Measurements from ENCODE around the gene PGA5.
"Not testable (repeated sequence)": the region's sequence is repeated elsewhere in the genome, so short reads cannot be mapped to it uniquely, and the experiment has no call there.

The PGA5 gene

DNA sequence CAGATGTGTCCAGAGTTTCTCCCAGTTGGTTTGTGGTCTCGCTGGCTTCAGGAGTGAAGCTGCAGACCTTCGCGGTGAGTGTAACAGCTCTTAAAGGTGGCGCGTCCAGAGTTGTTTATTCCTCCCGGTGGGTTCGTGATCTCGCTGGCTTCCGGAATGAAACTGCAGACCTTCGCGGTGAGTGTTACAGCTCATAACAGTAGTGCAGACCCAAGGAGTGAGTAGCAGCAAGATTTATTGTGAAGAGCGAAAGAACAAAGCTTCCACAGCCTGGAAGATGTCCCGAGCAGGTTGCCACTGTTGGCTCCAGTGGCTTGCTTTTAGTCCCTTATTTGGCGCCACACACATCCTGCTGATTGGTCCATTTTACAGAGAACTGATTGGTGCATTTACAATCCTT, 39.5 kb upstream of the PGA5 start:
- no peak overlapping the region for H3K4me3 ChIP-seq (ENCODE audit: low read length)
- TF ChIP-seq, protein P1, sequence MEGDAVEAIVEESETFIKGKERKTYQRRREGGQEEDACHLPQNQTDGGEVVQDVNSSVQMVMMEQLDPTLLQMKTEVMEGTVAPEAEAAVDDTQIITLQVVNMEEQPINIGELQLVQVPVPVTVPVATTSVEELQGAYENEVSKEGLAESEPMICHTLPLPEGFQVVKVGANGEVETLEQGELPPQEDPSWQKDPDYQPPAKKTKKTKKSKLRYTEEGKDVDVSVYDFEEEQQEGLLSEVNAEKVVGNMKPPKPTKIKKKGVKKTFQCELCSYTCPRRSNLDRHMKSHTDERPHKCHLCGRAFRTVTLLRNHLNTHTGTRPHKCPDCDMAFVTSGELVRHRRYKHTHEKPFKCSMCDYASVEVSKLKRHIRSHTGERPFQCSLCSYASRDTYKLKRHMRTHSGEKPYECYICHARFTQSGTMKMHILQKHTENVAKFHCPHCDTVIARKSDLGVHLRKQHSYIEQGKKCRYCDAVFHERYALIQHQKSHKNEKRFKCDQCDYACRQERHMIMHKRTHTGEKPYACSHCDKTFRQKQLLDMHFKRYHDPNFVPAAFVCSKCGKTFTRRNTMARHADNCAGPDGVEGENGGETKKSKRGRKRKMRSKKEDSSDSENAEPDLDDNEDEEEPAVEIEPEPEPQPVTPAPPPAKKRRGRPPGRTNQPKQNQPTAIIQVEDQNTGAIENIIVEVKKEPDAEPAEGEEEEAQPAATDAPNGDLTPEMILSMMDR (IDR thresholded peaks at IDR 0.05; ENCODE audit: insufficient read depth, low read depth, low read length, missing control alignments) = no peak
- no peak for DNase-seq (ENCODE audit: low read depth)

DNA sequence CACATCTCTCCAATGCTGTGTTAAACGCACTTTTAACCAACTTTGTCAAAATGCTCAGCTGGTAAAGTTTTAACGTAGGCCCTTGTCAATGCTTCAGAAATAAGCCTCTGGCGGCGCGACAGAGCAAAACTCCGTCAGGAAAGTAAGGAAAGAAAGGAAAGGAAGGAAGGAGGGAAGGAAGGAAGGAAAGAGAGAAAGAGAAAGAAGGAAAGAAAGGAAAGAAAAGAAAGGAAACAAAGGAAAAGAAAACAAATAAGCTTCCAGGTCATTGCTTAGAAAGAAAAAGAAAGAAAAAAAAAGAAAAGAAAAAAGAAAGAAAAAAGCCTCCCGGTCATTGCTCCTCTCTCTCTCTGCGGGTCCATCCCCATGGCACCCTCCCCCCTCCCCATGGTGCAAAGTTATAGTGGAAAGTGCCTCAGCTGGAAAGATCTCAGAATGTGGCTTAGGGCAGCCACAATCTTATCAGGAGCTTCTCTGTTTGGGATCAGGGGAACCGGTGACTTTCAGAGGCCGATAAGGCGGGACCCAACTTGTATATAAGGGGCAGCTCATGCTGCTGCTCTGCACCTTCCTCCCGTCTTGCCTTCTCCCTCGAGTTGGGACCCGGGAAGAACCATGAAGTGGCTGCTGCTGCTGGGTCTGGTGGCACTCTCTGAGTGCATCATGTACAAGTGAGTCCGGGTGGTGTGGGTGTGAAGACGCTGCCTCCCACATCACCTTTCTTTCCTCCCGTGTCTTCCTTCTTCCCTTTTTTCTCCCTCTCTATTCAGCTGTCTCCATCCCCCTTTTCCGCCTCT, 37.8 kb upstream of the PGA5 start, which contains the start of gene PGA3:
TSS of gene PGA3 (plus strand) at position 566 of the 797 bp plus-strand sequence. CDS start at position 616, 50 bp downstream.
- DNase-seq (ENCODE audit: low read depth); H3K4me3 ChIP-seq (ENCODE audit: low read length): not testable (repeated sequence)

DNA sequence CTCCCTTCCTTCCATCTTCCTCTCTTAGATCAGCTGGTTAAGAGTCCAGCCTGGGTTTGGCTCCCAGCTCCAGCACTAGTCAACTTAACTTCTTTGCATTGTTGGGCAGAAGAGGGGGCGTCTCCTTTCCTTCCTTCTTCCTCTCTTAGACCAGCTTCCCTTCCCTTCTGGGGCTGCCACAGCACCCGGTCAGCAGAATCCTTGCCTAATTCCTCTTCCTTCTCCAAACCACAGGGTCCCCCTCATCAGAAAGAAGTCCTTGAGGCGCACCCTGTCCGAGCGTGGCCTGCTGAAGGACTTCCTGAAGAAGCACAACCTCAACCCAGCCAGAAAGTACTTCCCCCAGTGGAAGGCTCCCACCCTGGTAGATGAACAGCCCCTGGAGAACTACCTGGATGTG, 37.1 kb upstream of the PGA5 start:
- not testable (repeated sequence) for H3K4me3 ChIP-seq (ENCODE audit: low read length); DNase-seq (ENCODE audit: low read depth)

DNA sequence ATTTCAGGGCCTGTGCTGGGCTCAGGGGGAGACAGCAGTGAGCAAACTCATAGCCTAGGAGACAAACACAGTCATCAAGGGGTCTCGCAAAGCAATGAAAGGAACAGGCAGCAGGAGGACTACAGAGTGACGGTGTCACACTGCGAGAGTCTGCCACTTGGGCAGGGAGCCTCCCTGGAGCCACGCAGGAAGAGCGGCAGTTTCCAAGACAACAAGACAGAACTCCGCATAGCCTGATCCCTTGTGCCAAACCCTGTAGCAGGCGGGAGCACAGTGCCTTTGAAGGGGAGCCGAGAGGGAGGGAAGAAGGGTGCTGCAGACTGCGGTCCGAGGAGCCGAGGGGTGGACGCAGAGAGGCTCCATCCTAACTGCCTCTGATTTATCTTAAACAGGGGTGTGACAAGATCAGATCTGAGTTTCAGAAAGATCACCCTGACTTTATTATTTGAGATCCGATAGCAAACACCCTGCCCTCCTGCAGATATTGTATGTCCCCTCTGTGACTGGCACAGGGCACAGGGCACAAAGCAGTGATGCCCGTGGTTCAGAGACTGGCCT, 36.4 kb upstream of the PGA5 start:
- H3K4me3 ChIP-seq (ENCODE audit: low read length); DNase-seq (ENCODE audit: low read depth): not testable (repeated sequence)

DNA sequence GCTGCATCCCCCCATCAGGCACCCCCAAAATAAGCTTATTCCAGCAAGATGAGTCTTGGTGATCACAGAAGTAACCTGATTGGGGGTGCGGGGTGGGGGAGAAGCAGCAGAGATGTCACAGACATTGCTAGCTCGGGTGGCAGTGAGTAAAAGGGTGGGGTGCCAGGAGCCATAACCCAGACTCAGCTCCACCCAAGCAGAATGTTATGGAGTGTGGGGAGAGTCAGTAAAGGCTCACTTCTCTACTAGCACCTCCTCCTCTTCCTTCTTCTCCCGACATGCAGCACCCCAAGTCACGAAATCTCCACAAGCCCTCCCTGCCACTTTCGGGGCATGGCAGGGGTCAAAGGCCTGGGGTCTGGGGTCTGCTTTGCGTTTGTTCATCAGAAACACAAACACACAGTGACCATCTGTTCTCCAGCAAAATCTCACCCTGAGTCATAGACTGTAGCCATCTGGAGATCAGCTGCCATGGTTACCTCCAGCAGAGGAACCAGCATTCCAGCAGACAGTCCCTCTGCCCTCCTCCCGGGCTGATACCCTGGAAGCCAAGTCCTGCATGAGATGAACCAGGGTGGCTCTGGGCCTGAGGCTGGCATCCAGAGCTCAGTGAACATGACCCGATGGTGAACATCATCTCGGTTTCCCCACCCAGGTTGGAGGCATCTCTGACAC, 33.2 kb upstream of the PGA5 start:
- H3K4me3 ChIP-seq (ENCODE audit: low read length); DNase-seq (ENCODE audit: low read depth): not testable (repeated sequence)

DNA sequence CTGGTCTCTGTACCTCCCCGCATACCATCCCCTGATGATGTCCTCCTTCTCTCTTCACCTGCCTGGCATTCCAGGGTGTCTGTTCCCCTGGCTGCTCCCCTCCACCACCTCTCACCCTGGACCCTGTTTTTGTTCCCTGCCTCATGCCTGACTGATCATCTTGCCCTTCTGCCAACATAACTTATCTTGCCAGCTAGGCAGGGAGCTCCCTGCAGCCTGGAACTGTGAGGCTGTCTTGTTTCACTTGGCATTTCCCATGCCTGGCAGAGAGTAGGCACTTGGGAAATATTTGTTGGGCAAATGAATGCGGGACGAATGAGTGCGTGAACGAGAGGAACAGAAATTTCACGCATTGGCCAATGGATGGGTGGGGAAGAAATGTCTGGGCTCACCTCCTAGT, 30.3 kb upstream of the PGA5 start:
- not testable (repeated sequence) for H3K4me3 ChIP-seq (ENCODE audit: low read length); DNase-seq (ENCODE audit: low read depth)

DNA sequence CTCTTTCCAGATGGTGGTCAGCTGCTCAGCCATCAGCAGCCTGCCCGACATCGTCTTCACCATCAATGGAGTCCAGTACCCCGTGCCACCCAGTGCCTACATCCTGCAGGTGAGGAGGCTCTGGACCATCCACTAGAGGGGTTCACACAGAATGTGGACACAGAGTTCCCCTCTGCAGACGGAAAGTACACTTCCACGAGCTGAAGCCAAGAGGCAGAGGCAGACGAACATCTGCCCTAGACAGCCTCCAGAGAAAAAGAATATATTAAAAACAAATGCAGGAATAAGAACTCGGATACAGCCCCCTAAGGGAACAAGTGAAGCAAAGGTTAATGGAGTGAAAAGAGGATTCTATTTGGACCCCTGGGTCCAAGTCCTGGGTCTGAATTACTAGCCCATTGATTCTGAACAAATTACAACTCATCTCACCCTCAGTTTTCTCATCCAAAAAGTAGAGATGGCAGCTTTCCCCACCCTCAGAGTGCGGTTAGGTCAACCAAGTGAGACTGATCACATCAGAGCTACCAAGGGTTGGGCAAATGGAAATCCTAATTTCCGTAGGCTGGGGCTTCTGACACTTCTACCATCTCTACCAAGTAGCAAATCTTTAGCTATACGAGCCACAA, 29.5 kb upstream of the PGA5 start:
- H3K4me3 ChIP-seq (ENCODE audit: low read length); DNase-seq (ENCODE audit: low read depth): not testable (repeated sequence)

DNA sequence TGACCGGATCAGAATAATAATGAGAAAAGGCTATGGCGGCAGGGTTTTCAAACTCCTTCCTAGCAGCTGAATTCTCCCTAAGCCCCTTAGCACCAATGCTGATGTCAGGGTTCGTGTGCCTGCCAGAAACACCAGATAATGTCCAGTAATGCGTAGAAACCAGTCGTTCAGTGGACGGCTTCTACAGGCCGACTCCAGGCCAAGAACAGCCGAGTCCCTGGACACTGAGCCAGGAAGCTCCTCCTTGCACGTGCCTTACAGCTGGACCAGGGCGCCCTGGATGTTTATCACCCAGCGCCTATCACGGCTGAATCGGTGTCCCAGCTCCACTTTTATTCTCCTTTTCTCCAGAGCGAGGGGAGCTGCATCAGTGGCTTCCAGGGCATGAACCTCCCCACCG, 28.8 kb upstream of the PGA5 start:
- DNase-seq (ENCODE audit: low read depth); H3K4me3 ChIP-seq (ENCODE audit: low read length): not testable (repeated sequence)

DNA sequence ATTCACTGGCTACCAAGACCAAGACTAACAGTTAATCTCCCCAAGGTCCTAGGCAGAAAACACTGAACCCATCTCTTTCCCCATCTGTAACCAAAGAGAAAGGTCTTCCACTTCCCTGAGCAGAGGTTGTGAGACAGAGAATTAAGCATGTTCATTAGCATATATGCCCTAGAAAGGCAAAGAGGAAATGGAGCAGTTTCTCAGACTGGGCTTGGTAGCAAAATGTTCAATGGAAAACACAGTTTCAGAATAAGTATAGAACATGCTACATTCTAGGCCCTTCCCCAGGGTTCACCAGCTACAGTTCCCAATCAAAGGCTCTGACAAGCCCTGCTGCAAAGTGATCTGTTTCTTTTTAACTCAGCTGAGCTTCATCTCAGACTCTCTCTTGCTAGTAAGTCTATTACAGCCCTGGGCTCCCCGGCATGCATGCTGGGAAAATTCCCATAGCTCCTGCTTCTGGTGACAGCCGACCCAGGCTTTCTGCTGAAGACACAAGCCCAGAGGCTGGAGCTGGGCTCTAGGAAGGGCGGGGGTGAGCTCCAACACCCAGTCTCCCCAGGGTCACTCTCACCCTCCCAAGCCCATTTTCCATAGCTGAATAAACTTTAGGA, 27.2 kb upstream of the PGA5 start:
- H3K4me3 ChIP-seq (ENCODE audit: low read length); DNase-seq (ENCODE audit: low read depth): not testable (repeated sequence)

DNA sequence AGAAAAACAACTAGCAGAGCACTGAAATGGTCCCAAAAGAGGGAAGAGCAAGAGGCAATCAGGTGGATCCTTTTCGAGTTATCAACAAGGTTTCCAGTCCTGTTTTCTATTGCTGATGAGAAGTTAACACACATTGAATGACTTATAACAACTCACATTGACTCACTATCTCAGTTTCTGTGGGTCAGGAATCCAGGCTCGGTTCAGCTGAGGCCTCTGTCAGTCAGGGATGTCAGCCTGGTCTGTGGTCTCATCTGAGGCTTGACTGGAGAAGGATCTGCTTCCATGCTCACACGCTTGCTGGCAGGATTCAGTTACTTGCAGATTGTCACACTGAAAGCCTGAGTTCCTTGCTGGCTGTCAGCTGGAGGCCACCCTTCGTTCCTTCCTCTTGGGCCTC, 22.7 kb upstream of the PGA5 start:
- H3K4me3 ChIP-seq (ENCODE audit: low read length); DNase-seq (ENCODE audit: low read depth): not testable (repeated sequence)

DNA sequence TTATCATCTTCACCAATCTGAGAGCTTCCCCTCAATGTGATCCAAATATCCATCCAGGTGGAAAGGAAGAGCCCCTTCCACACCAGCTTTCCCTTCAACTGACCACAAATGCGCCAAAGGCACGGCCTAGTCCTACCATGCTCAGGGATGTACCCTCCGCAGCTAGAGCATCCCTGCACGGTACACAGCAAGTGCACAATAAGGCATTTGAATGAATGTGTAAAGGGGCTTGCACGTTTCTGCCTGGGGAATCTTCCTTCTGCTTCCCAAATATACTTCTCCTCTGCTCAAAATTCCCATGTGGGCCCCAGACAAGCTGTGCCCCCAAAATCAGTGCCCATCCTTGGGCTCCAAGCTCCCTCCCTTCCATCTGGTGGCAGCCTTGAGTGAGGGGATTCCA, 22.0 kb upstream of the PGA5 start:
- H3K4me3 ChIP-seq (ENCODE audit: low read length); DNase-seq (ENCODE audit: low read depth): not testable (repeated sequence)

DNA sequence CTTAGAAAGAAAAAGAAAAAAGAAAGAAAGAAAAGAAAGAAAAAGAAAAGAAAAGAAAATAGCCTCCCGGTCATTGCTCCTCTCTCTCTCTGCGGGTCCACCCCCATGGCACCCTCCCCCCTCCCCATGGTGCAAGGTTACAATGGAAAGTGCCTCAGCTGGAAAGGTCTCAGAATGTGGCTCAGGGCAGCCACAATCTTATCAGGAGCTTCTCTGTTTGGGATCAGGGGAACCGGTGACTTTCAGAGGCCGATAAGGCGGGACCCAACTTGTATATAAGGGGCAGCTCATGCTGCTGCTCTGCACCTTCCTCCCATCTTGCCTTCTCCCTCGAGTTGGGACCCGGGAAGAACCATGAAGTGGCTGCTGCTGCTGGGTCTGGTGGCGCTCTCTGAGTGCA, 18.9 kb upstream of the PGA5 start, which contains the start of gene PGA4:
TSS of gene PGA4 (plus strand) at position 301 of the 400 bp plus-strand sequence. CDS start at position 355, 54 bp downstream.
- not testable (repeated sequence) for DNase-seq (ENCODE audit: low read depth); H3K4me3 ChIP-seq (ENCODE audit: low read length)

DNA sequence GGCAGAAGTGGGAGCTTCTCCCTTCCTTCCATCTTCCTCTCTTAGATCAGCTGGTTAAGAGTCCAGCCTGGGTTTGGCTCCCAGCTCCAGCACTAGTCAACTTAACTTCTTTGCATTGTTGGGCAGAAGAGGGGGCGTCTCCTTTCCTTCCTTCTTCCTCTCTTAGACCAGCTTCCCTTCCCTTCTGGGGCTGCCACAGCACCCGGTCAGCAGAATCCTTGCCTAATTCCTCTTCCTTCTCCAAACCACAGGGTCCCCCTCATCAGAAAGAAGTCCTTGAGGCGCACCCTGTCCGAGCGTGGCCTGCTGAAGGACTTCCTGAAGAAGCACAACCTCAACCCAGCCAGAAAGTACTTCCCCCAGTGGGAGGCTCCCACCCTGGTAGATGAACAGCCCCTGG, 18.3 kb upstream of the PGA5 start:
- not testable (repeated sequence) for DNase-seq (ENCODE audit: low read depth); H3K4me3 ChIP-seq (ENCODE audit: low read length)

DNA sequence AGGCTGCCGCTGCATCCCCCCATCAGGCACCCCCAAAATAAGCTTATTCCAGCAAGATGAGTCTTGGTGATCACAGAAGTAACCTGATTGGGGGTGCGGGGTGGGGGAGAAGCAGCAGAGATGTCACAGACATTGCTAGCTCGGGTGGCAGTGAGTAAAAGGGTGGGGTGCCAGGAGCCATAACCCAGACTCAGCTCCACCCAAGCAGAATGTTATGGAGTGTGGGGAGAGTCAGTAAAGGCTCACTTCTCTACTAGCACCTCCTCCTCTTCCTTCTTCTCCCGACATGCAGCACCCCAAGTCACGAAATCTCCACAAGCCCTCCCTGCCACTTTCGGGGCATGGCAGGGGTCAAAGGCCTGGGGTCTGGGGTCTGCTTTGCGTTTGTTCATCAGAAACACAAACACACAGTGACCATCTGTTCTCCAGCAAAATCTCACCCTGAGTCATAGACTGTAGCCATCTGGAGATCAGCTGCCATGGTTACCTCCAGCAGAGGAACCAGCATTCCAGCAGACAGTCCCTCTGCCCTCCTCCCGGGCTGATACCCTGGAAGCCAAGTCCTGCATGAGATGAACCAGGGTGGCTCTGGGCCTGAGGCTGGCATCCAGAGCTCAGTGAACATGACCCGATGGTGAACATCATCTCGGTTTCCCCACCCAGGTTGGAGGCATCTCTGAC, 14.4 kb upstream of the PGA5 start:
- DNase-seq (ENCODE audit: low read depth); H3K4me3 ChIP-seq (ENCODE audit: low read length): not testable (repeated sequence)

DNA sequence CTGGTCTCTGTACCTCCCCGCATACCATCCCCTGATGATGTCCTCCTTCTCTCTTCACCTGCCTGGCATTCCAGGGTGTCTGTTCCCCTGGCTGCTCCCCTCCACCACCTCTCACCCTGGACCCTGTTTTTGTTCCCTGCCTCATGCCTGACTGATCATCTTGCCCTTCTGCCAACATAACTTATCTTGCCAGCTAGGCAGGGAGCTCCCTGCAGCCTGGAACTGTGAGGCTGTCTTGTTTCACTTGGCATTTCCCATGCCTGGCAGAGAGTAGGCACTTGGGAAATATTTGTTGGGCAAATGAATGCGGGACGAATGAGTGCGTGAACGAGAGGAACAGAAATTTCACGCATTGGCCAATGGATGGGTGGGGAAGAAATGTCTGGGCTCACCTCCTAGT, 11.5 kb upstream of the PGA5 start:
- not testable (repeated sequence) for DNase-seq (ENCODE audit: low read depth)

DNA sequence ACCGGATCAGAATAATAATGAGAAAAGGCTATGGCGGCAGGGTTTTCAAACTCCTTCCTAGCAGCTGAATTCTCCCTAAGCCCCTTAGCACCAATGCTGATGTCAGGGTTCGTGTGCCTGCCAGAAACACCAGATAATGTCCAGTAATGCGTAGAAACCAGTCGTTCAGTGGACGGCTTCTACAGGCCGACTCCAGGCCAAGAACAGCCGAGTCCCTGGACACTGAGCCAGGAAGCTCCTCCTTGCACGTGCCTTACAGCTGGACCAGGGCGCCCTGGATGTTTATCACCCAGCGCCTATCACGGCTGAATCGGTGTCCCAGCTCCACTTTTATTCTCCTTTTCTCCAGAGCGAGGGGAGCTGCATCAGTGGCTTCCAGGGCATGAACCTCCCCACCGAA, 9.9 kb upstream of the PGA5 start:
- H3K4me3 ChIP-seq (ENCODE audit: low read length); DNase-seq (ENCODE audit: low read depth): not testable (repeated sequence)

More for the DNA sequence above, 11.5 kb upstream of the PGA5 start:
- H3K4me3 ChIP-seq (ENCODE audit: low read length) = not testable (repeated sequence)

DNA sequence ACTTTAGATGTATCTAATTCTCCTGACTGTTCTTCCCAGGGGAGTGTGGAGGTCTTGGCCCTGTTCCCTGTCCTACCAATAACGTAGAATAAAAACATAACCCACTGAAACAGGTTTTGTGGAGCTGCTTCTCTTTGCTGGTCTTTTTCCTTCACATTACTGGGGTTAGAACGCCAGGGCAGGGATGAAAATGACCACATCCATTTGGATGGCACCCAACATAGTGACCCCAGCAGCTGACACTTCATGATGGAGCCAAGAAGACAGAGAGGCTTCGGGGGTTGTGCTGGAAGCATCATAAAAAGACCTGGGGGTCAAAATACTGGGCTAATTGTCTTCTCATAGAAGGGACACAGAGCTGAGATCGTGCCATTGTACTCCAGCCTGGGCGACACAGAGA, 9.4 kb upstream of the PGA5 start:
- not testable (repeated sequence) for H3K4me3 ChIP-seq (ENCODE audit: low read length)

More for the DNA sequence above, 9.4 kb upstream of the PGA5 start:
- not testable (repeated sequence) for DNase-seq (ENCODE audit: low read depth)

Data from epithelial cell of esophagus (primary cell).